Femur (tissue), 1 donor: Measurements from ENCODE around the gene NAALADL1.

ENCODE experiments used
- DNase-seq: peaks from one replicate; pipeline ENCODE4 v3.0.0-alpha.2; 2017

The NAALADL1 gene

GRCh38 chr11:65083134-65083833, 24.9 kb upstream of the NAALADL1 start:
- no peak for DNase-seq

- DNase-seq = no peak
Observed at GRCh38 chr11:65078786-65079342, 20.5 kb upstream of the NAALADL1 start.

- DNase-seq = no peak
Observed at GRCh38 chr11:65078151-65078550, 19.8 kb upstream of the NAALADL1 start.

GRCh38 chr11:65077451-65077850, 19.1 kb upstream of the NAALADL1 start:
- no peak for DNase-seq

GRCh38 chr11:65072631-65072966, 14.2 kb upstream of the NAALADL1 start:
- no peak for DNase-seq

GRCh38 chr11:65071907-65072630, 13.7 kb upstream of the NAALADL1 start:
- DNase-seq = no peak

GRCh38 chr11:65069217-65069616, 10.9 kb upstream of the NAALADL1 start:
- DNase-seq = no peak

GRCh38 chr11:65067446-65067845, 9.1 kb upstream of the NAALADL1 start:
- no peak for DNase-seq

- DNase-seq = no peak
Observed at GRCh38 chr11:65066805-65067291, 8.5 kb upstream of the NAALADL1 start.

- DNase-seq = no peak
Observed at GRCh38 chr11:65066315-65066714, 8.0 kb upstream of the NAALADL1 start.

GRCh38 chr11:65065851-65066250, 7.5 kb upstream of the NAALADL1 start:
- DNase-seq = no peak

- no peak for DNase-seq
Observed at GRCh38 chr11:65064847-65065240, 6.5 kb upstream of the NAALADL1 start.

- no peak for DNase-seq
Observed at GRCh38 chr11:65063532-65063931, 5.2 kb upstream of the NAALADL1 start.

- no peak for DNase-seq
Observed at GRCh38 chr11:65060913-65061408, 2.6 kb upstream of the NAALADL1 start.

- DNase-seq = no peak
Observed at GRCh38 chr11:65059959-65060824, 1.8 kb upstream of the NAALADL1 start.

GRCh38 chr11:65059523-65059922, 1.2 kb upstream of the NAALADL1 start:
- no peak for DNase-seq

- DNase-seq = no peak
Observed at GRCh38 chr11:65058012-65058411, 341 bp downstream of the NAALADL1 start.

GRCh38 chr11:65057526-65057925, 827 bp downstream of the NAALADL1 start:
- DNase-seq = no peak

- DNase-seq = no peak
Observed at GRCh38 chr11:65056999-65057398, 1.4 kb downstream of the NAALADL1 start.

- DNase-seq = no peak
Observed at GRCh38 chr11:65055538-65055937, 2.8 kb downstream of the NAALADL1 start.

GRCh38 chr11:65053827-65054508, 4.4 kb downstream of the NAALADL1 start:
- DNase-seq = no peak

- no peak for DNase-seq
Observed at GRCh38 chr11:65051398-65051858, 6.9 kb downstream of the NAALADL1 start.
